Epithelial cell of proximal tubule (primary cell): ENCODE measurements around the gene LIX1L. TPM values are rescaled to one million over a fixed set of nuclear protein-coding genes. Genes with fewer than 3 reads are reported as not detected.

Source experiments
- DNase-seq: peaks from one replicate; pipeline ENCODE4 v3.0.0-alpha.2; 2011; ENCODE audit warnings: low read depth
- H3K4me3 ChIP-seq: 2 replicates; pipeline ENCODE4 v1.5.1; 2011; ENCODE audit warnings: low read depth, mild to moderate bottlenecking, low read length
- total RNA-seq: library from RNA; depleted of rRNA; stranded (reverse); fragments of >200 nt; gene quantifications from 2 replicates; pipeline ENCODE4 v1.2.3, GENCODE V29; 2015
- TF ChIP-seq, protein P1 (sequence below): conservative IDR thresholded peaks from 2 replicates; pipeline ENCODE4 v1.5.1; 2012; ENCODE audit warnings: low read depth, mild to moderate bottlenecking, low read length

The LIX1L gene
- total RNA-seq, 1 donor from 2014 or later = 32.5 TPM

GRCh38 chr1:145961425-145962156 lies 3.8 kb upstream of the LIX1L start:
- TF ChIP-seq, protein P1, sequence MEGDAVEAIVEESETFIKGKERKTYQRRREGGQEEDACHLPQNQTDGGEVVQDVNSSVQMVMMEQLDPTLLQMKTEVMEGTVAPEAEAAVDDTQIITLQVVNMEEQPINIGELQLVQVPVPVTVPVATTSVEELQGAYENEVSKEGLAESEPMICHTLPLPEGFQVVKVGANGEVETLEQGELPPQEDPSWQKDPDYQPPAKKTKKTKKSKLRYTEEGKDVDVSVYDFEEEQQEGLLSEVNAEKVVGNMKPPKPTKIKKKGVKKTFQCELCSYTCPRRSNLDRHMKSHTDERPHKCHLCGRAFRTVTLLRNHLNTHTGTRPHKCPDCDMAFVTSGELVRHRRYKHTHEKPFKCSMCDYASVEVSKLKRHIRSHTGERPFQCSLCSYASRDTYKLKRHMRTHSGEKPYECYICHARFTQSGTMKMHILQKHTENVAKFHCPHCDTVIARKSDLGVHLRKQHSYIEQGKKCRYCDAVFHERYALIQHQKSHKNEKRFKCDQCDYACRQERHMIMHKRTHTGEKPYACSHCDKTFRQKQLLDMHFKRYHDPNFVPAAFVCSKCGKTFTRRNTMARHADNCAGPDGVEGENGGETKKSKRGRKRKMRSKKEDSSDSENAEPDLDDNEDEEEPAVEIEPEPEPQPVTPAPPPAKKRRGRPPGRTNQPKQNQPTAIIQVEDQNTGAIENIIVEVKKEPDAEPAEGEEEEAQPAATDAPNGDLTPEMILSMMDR = no peak
- DNase-seq = no peak
- peak overlapping the region; percentile 78 for H3K4me3 ChIP-seq

- TF ChIP-seq, protein P1 = no peak
- DNase-seq = no peak
Measured at GRCh38 chr1:145961109-145961424, 3.2 kb upstream of the LIX1L start.

GRCh38 chr1:145960468-145961108 lies 2.8 kb upstream of the LIX1L start:
- DNase-seq = no peak
- TF ChIP-seq, protein P1 = no peak
- peak overlapping the region; percentile 78 for H3K4me3 ChIP-seq

More at GRCh38 chr1:145961109-145961424, 3.2 kb upstream of the LIX1L start:
- peak overlapping the region; percentile 78 for H3K4me3 ChIP-seq

DNA sequence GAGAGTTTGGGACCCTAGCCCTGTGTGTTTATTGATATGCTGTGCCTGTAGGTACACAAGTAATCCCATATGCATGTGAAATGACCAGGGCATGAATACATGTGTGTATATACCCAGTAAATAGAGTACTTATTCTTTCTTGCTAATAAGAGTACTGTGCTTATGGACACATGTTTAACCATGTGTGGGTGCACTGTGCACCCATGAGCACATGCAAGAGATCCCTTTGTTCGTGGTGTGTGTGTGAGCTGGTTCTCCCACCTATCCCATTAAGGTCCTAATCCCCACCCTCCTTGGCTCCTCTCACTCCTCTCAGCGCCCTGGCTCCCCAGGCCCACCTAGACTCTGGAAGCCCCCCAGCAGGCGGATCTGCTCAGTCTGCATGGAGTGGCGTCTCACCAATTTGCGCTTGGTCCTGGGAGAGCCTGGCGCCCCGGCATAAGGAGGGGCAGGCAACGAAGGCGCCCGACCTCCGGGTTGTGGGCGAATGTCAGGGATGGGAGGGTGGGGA lies 2.2 kb upstream of the LIX1L start:
- peak overlapping the region; percentile 78 for H3K4me3 ChIP-seq
- TF ChIP-seq, protein P1 = no peak
- no peak for DNase-seq

DNA sequence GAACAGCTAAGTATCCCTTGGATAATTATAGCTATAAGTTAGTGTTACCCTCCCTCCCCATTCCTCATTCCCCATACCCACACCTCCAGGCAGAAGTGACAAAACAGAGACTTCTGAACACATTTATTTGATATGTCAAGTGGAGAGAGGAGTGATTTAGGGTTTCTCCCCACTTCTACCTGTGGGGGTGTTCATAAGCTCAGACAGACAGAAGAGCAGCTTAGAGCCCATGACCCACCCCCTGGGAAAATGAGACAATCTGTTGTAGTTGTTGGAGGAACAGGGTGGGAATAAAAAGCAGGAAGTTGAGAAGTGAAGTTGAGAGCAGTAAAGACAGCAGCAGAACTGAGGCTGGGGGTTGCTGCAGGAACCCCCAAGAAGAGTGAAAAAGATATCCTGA lies 1.5 kb upstream of the LIX1L start:
- TF ChIP-seq, protein P1 = no peak
- no peak overlapping the region for H3K4me3 ChIP-seq
- no peak for DNase-seq

DNA sequence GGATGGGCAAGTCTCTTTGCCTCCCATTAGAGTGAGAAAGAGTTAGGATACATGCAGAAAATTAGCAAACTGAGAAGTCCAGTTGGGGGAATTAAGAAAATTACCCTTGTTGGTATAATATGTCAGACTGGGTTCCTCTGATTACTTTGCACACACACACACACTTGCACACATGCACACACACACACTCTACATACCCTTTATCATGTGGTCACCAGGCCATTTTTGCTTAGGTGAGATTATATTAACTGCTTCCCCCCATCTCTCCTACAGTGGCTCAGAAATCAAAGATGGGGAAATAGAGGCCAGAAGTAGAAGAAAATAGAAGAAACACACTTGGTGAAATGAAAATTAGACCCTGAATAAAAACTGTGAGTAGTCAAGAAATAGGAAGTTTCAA lies 917 bp upstream of the LIX1L start:
- no peak for DNase-seq
- TF ChIP-seq, protein P1 = no peak
- H3K4me3 ChIP-seq = no peak overlapping the region
